ENCODE data around the gene MRPS23.

MRPS23 gene

DNA sequence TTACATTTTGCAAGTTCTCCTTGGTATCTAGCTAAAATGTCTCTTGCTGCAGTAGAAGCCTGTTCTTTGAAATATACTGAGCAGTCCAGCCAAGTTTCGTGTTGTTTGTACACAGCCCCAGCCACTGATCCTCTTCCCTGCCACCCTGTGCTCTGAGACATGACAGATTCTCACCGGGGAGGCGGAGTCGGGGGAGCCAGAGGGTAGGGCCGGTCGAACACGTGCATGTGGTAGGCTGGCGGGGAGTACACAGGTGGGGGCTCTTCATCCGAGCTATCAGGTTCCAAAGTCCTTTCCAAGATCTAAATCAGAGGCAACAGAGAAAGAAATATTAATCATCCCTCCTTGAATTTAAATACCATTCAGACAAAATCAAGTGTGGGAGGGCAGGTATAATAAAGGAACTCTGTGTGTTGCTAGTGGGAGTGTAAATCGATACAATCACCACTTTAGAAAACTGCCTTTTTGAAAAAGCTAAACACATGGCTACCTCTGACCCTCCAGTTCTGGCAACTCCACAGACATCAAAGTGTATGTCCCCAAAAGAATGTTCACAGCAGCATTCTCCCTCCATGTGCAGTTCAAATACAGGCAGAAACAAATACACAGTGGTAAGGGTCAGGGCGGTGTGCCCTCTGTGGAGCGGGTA lies 29.7 kb upstream of the MRPS23 start:
- no peak for DNase-seq

DNA sequence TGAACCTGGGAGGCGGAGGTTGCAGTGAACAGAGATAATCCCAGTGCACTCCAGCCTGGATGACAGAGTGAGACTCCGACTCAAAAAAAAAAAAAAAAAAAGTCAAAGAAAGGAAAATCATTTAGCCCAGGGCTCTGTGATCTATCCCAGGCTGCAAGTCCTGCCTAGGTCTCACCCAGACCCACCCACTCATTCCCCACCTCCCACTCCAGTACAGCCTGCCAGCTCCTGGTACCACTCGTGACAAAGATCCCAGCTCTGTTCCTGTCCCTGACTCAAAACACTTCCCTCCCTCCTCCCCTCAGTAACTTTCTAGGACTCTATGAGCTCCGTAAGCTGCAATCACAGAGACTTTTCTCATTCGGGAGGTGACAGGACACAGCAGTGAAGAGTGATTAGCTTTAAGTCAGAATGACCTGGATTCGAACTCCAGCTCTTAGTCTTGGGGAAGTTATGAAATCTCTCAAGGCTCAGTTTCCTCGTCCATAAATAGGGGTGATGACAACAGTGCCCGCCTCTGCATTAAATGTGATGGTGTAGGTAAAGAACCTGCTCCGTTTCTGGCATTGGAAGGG lies 28.0 kb upstream of the MRPS23 start:
- DNase-seq = no peak

DNA sequence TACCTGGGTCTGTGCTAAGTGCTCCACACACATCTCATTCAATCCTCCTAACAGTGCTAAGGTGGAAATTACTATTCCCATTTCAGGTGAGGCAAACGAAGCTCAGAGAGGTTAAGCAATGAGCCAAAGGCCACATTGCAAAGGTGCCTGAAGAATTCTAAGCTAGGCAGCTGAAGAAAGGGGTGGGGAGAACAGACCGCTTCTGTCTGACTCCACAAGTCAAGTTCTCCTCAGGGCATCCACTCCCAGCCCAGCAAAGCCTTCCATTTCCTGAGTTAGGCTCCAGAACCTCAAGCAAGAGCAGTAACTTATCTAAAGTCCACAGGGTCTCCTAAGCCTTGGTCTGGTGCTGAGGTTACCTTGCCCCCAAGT lies 27.0 kb upstream of the MRPS23 start:
- DNase-seq = no peak

DNA sequence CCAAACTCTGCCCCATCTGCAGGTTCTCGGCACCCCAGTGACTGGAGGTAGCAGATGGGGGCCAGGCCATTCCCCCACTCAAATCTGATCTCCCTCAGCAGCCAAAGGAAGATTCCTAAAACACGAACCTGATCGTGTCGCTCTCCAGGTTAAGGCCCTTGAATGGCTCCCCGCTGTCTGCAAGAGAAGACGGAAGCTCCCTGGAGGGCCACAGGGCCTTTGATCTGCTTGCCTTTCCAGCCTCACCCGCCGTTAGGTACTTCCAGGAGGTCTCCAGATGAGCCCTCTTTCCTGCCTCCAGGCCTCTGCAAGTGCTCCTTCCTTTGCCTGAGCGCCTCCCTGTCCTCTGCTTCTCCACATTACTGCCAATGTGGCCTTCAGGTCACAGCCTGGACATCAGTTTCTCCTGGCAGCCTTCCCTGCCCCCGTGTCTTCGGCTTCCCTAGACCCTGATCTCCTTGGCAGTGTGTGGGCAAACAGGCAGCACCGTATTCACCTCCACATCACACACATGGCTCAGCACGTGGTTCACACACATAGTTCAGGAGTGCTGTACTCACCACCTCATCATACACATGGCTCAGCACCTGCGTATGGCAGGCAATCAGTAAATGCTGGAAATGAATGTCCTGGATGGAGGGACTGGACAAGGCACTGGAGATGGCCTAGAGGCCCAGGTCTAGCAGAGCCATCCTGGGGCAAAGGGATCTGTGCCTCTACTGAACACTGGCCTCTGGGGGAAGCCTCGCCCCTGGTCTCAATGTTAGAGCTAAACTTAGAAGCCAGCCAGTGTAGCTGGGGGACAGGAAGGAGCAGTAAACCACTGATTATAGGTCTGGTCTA lies 26.4 kb upstream of the MRPS23 start:
- DNase-seq = no peak

DNA sequence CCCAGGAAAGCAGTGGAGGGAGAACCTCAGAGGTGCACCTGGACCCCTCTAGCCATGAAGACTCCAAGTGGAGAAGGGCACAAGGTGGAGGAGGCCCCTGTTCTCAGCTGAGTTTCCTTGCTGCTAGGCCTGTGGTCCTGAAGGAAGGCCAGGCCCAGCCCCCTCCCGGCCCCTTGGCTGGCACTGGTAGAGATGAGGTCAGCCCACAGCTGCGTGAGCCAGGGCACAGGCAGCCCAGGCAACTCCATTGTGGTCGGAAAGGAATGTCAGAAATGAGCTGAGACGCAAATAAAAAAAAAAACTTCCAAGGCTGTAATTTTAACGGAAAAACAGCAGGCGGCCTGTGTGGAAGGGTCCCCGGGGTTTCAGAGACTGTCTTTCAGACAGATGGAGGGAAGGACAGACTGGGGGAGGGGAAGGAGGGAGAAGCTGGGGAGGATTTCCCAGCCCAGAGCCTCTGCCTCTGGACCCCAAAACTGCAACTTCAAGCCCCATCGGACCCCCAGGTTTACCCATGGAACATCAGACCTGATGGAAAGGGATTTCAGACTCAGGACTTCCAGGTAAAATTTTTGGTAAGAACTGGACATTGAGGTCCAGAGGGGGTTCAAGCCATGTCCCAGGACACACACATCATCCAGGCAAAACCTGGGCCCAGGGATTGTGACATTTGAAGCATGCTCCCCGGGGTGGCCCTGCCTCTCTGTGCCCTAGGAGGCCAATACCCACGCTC lies 25.6 kb upstream of the MRPS23 start:
- DNase-seq = peak in 12 of 14 donors; percentile 51 to 82 (median 70)

DNA sequence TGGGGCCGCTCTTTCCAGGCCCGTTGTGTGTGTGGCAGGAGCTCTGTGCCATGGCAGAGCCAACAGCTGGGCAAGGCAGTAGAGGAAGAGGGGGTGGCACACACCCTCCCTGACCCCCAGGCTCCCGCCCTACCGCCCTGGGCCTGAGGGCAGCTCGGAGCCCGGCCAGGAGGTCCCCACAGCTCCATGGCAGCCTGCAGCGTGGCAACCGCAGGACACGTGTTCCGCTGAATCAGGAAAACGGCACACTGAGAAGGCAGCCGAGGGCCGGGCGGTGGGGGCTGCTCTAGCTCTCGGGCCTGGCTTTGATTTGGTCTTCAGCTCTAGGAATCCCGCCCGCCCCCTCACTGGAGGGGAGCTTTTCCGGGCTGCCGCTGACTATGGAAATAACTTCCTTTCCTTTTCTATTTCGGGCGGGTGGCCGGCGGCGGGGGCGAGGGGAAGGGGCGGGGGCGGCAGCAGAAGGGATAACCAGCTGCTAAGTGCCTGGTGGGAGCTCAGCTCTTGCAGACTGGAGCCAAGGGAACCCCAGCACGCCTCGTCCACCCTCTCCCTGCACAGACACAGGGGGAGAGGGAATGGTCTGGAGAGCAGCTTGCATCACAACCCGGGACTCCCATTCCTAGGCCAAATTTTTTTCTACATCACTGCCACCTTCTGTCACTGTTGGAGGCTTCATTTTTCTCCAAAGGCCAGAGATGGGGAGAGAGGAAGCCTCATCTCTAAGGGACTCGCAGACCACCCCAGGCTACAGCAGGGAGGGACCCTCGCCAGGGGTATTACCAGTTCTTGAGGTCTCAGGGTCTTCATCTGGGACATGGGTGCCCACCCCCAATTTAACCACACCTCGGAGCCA lies 24.8 kb upstream of the MRPS23 start:
- peak in 13 of 14 donors; percentile 24 to 88 (median 73) for DNase-seq

DNA sequence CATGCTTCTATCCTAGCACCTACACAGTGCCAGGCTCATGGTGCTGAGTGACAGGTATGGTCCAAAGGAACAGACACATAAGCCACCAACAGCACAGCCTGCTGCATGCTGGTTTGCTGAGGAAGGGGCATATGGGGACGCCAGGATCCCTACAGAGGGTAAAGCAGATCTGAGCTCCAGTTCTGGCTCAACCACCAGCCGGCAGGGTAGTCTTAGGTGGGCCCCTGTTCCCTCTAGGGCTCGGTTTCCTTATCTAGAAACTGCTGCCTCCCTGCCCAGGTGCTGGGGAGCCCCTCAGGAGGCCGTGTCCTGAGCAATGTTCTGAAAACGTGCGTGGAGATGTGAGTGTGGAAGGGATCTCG lies 24.2 kb upstream of the MRPS23 start:
- no peak for DNase-seq

DNA sequence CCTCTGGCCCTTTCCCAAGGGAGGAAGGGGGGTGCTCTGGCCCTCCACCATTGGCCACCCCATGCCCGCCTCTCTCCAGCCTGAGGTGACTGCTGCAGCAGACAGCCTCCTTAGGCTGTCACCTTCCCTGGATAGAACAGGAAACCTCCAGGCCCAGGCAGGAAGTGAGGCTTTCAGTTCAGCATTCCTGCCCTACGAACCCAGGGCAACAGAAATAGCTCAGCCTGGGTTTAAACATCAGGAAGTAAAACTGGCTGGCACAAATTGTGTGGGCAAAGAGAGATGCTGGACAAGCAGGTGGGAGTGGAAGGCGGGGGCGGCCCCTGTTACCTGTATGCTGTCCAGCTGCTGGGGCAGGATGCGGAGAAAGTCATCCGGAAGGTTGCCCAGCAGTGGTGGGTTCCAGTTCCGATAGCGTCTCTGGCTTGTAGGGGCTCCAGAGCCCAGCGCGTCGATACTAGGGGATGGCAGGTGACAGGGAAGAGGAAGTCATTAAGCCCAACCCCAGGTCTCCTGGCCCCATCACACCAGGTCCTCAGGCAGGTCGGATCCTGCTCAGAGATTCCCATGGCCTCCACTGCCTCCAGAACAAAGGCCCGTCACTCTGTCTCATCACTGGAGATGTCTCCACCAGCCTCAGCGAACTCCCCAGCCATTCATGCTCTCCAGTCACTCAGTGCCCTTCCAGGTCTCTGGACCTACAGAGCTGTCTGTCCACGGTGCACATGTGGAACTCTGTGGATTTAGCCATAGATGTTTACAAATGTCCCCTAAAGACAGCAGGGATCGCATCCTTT lies 23.6 kb upstream of the MRPS23 start:
- DNase-seq = peak in 3 of 14 donors; percentile 19 to 59 (median 23)

DNA sequence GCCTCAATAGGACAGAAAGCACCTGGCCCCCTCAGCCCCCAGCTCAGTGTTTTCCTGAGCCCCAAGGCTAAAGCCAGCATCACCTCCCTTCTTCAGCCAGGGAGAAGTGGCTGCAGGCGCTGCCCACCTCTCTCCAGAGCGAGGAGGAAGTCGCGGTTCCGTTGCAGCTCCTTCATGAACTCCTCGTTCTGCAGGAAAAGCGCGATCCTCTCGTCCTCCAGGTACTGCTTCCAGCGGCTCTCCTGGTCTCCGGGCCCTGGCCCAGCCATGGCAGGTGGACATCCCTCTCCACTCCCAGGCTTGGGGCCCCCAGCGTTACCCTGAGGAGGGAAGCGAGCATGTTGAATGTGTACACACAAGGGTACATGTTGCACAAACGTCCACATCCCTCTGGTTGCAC lies 22.7 kb upstream of the MRPS23 start:
- no peak for DNase-seq

DNA sequence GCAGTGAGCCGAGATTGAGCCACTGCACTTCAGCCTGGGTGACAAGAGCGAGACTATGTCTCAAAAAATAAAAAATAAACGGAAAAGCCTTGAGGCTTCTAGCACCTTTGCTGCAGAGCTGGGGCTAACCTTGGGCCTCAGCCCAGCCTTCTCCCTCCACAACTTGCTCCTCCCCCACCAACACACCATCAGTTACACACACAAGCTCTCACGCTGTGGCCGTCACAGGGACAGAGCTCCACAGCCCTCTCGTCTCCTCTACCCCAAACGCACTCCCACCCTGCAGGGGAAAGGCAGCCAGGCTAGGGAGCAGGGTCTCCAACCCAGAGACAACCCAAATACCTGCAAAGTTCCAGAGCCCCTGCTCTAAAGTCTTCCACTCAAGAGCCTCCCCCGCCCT lies 22.0 kb upstream of the MRPS23 start:
- no peak for DNase-seq

DNA sequence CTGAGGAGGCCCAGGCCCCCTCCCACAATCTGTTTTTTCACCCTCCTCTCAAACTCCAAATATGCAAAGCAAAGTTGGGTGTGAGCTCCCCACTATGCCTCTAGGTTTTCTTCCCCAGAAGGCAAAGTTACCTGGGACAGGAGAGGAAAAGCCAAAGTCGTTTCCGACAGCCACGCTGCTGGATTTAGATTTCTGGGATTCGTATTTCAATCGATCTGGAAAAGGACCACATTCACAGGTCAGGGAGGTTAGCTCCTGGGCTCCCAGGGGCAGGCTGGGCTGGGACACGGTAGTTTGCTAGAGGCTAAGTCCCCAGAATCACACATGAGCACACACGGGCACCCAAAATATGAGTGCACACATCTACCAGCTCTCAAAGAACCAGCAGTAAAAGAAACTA lies 21.3 kb upstream of the MRPS23 start:
- DNase-seq = no peak

DNA sequence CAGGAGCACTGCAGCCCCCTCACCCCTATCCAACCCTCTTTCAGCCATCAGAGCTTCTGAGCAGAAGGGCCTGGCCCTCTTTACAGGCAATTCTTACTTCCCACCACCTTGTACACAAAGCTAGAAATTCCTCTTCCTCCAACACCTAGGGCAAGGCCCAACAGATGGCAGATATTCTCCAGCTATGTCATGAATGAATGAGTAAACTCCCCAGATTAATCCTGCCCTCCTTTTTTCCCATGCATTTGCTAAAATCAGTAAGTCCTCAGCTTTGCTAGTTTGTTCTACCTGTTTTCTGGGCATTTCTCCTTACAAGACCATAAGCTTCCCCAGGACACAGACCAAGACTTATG lies 20.4 kb upstream of the MRPS23 start:
- DNase-seq = no peak

DNA sequence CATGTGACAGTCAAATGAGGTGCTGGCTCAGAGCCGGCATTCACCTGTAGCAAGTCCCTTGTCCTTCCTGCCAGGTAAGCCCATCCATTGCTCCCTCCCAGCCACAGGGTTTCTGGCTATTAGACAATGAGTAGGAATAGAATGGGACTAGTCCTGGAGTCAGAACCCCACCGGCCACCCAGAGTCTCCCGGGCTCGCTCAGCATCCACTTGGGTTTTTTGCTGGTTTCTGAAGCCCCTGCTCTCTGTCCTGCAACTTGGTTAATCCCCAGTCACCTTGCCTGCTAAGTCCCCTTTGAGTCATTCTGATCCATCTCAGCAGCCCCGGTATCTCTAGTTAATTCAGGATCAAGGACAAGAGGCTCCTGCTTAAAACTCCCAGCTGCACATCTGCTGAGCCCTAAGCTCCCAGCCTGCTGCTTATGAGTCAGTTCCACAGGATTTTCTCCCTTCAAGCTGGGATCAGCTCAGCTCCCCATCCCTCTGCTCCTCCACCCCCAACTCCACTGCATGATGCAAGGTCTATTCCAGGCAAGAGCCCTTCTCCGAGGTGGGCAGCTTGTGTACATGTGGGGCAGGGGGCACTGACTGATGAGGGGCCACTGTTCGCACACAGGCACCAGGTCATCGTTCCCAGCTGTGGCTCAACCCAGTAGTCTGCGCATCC lies 19.9 kb upstream of the MRPS23 start:
- DNase-seq = no peak

DNA sequence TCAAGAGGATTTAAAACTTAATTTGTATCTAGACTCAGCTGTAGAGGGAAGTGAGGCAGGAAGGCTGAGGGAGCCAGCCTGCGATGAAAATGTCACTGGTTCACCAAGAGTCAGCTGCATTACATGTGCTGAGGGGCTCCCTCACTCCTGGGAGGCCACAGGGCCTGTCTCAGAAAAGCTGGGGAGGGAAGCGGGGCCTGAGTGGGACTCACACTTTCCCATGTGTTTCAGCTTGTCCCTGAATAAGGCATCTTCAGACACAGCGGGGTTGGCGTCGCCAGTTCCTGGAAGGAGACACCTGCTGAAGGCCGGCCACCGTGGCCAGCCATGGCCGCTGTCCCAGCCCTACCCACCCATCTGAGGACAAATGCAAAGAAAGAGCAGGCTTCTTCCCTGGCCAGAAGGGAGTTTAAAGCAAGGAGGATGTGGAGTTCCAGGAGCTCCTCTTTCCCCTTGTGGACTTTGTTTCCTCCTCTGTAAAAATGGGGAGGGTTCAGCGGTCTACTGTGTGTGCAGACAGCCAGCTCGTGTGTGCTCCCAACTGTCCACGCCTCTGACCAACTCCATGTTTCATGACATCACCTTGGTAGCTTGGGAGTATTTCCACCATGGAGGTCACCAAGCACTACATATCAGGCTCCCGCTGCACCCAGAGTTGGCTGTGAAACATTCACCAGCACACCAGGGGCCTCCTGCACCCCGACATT lies 19.2 kb upstream of the MRPS23 start:
- DNase-seq = no peak

DNA sequence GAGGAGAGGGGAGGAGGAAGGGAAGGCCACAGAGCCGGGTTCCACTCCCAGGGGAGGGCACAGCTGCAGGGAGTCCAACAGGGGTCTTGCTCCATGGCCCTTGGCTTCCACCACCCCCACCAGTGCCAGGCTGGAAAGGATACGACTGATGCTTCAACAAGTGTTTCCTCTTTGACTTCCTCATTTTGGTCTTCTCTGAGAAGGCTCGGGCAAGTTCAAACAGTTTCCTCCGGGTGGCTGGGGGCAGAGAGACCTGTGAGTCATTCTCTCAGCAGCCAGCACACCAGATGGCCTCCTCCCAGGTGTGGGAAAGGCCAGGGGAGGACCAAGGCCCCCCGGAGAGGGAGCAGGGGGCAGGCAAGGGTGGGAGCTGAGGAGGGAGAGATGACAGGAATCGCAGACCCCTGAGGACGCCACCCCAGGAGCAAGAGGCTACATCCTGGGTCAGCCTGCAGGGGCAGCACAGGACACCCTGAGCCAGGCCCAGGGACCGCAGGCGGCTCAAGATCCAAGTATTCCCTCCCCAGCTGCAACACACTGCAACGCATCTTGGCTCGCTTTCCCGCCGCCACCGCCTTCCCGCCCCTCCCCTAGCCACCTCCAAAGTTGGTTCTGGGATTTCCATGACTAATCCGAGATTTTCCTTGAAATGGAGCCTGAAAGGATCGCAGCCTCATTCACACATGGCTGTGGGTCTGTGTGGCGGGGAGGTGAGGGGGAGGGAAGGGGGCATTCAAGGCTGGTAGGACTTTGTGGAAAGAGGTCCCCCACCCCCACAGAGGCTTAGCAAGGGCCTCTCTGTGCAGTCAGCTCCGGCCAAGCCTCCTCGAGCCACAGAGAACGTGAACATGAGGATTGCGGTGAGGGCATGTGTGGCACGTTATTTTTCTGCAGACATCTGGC lies 18.4 kb upstream of the MRPS23 start:
- DNase-seq = peak in 6 of 14 donors; percentile 44 to 90 (median 54)

DNA sequence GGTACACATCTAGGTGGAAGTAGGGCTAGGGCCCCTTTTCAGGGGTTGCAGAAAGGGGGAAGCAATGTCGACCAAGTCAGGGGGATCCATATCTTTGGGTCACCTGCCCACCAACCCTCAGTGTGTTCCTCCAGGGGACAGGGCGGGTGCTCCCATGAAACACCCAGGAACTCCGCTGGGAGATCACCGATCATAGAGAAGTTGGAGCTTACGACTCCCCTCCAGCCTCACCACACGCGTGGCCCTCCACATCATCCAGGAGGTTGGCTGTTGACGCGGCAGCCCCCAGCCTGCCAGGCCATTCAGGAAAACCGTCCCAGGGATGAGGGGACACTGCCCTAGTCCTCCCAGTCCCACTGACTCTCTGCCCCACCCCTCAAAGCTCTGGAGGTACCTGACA lies 17.3 kb upstream of the MRPS23 start:
- no peak for DNase-seq

DNA sequence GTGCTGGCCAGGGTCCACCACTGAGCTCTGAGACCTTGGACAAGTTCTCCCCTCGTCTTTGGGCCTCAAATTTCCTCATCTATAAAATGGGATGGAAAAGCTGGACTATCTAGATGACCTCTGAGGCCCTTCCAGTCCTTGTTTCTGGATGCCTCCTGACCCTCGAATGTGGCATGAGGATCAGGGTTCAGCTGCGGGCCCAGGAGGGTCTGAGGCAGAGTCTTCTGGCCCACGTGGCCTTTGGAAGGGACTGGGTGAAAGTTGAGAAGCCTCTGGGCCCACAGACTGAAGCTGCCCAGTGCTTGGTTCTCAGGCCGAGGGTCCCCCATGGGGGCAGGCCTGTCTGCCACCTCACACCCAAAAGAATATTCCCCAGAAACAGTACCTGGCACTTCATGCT lies 16.9 kb upstream of the MRPS23 start:
- no peak for DNase-seq

DNA sequence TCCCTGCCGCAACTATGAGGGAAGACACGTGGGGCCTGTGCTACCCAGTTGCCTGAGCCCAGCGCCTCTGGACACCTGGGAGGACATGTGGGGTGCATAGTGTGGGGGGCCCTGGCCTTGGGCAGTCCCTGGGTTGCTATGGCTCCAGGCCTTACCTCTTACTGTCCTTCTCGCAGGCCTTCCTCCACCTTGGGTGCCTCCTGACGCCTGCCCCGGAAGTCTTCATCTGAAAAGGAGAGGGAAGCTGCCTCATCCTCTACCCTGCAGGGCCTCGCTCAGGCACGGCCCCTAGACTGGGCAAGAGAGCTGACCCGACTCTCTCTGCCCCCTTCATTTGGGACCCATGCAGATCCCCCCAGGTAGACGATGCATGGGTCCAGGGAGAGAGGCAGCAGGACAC lies 16.5 kb upstream of the MRPS23 start:
- no peak for DNase-seq

DNA sequence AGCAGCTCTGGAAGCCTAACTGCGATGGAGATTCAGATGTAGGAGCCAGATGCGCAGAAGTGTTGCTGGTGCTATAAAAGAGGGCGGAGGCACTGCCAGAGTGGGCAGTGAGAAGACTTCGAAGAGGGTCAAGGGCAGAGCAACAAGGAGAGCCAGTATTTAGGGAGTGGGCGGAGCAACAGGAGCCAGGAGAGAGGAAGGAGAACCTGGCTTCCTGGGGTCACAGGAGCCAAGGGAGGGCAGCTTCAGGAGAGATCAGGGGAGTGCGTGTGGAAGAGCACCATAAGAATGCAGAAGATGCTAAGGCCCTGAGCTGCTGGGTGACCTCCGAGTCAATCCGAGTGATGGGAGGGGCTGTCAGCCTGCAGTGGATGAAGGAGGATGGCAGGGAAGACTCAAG lies 14.4 kb upstream of the MRPS23 start:
- no peak for DNase-seq
